Measurements from ENCODE around the gene PRTFDC1.

The PRTFDC1 gene

DNA sequence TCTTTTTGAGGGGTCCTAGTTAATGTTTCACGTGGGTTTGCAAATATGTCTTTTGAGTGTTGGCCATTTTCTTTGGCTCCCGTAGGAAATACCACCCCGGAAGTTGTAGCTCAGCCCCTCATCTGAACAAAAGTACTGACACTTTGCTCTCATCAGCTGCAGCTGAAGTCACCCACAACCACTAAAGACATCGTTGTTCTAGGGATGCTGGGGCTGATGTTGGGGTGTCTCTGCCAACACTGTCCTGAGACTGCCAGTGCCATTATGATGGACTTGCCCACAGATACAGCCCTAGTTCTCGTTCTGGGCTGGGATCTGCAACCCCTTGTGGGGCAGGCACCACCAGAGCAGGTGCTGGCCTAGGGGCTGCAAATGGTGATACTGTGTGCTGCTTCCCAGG, 146.1 kb downstream of the PRTFDC1 start:
- no peak for TF ChIP-seq CTCF (conservative IDR thresholded peaks at IDR 0.05; ENCODE audit: low read depth, low read length)
- no peaks in the 10 kb centered on the region for H3K36me3 ChIP-seq (ENCODE audit: insufficient read depth)
- no peaks in the 10 kb centered on the region for H4K20me1 ChIP-seq (ENCODE audit: insufficient read depth)
- H3K4me2 ChIP-seq, result no peak overlapping the region
- H2AFZ ChIP-seq (ENCODE audit: low read depth), result no peak overlapping the region
- no peaks in the 10 kb centered on the region for H3K79me2 ChIP-seq (ENCODE audit: insufficient read depth, low read depth)
- H3K9ac ChIP-seq, result no peak overlapping the region
- H3K27me3 ChIP-seq (ENCODE audit: insufficient read depth, low read depth), result no peaks in the 10 kb centered on the region
- H3K4me3 ChIP-seq (IDR thresholded peaks at IDR 0.05; ENCODE audit: insufficient read depth, low read depth, low read length), result no peak overlapping the region
- no peak overlapping the region for H3K27ac ChIP-seq
- H3K4me1 ChIP-seq (ENCODE audit: low read depth, poor library complexity, severe bottlenecking), result no peaks in the 10 kb centered on the region

DNA sequence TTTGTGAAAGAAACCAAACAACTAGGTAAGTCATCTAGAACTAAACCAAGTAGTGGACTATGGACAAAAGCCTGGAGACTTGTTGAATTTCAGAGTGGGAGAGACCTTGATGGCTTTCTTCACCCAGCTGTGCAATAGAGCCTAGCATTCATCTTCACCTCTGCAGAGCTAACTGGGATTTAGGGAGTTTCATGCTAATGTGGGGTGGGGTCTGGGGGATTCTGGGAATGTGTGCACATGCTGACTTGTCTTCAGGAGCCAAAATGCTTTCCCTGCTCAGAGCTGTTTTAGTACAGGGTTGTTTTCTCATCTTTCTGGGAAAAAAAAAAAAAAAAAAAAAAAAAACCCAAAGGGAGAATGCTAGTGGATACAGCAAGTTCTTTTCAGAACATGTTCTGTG, 147.4 kb downstream of the PRTFDC1 start:
- H4K20me1 ChIP-seq (ENCODE audit: insufficient read depth), result no peaks in the 10 kb centered on the region
- H2AFZ ChIP-seq (ENCODE audit: low read depth), result no peak overlapping the region
- H3K27me3 ChIP-seq (ENCODE audit: insufficient read depth, low read depth), result no peaks in the 10 kb centered on the region
- no peaks in the 10 kb centered on the region for H3K4me1 ChIP-seq (ENCODE audit: low read depth, poor library complexity, severe bottlenecking)
- no peak overlapping the region for H3K4me2 ChIP-seq
- no peaks in the 10 kb centered on the region for H3K79me2 ChIP-seq (ENCODE audit: insufficient read depth, low read depth)
- TF ChIP-seq CTCF (conservative IDR thresholded peaks at IDR 0.05; ENCODE audit: low read depth, low read length), result no peak
- no peaks in the 10 kb centered on the region for H3K36me3 ChIP-seq (ENCODE audit: insufficient read depth)
- H3K4me3 ChIP-seq (IDR thresholded peaks at IDR 0.05; ENCODE audit: insufficient read depth, low read depth, low read length), result no peak overlapping the region
- no peak overlapping the region for H3K9ac ChIP-seq
- H3K27ac ChIP-seq, result no peak overlapping the region

- Histone ChIP-seq H3K27ac (no peak overlapping the region), H3K4me2 (no peak overlapping the region), H3K4me1 (ENCODE audit: low read depth, poor library complexity, severe bottlenecking) (no peaks in the 10 kb centered on the region), H2AFZ (ENCODE audit: low read depth) (no peak overlapping the region), H3K4me3 (IDR thresholded peaks at IDR 0.05; ENCODE audit: insufficient read depth, low read depth, low read length) (no peak overlapping the region), H4K20me1 (ENCODE audit: insufficient read depth) (no peaks in the 10 kb centered on the region), H3K36me3 (ENCODE audit: insufficient read depth) (no peaks in the 10 kb centered on the region), H3K79me2 (ENCODE audit: insufficient read depth, low read depth) (no peaks in the 10 kb centered on the region), H3K9ac (no peak overlapping the region), H3K27me3 (ENCODE audit: insufficient read depth, low read depth) (no peaks in the 10 kb centered on the region)
- no peak for TF ChIP-seq CTCF (conservative IDR thresholded peaks at IDR 0.05; ENCODE audit: low read depth, low read length)
Measured at GRCh38 chr10:24804392-24804791, 148.0 kb downstream of the PRTFDC1 start.

- no peak overlapping the region for H2AFZ ChIP-seq (ENCODE audit: low read depth)
- no peak overlapping the region for H3K27ac ChIP-seq
- no peak overlapping the region for H3K9ac ChIP-seq
- no peaks in the 10 kb centered on the region for H3K27me3 ChIP-seq (ENCODE audit: insufficient read depth, low read depth)
- H3K4me3 ChIP-seq (IDR thresholded peaks at IDR 0.05; ENCODE audit: insufficient read depth, low read depth, low read length), result no peak overlapping the region
- H4K20me1 ChIP-seq (ENCODE audit: insufficient read depth), result no peaks in the 10 kb centered on the region
- no peaks in the 10 kb centered on the region for H3K79me2 ChIP-seq (ENCODE audit: insufficient read depth, low read depth)
- H3K4me2 ChIP-seq, result no peak overlapping the region
- no peak for TF ChIP-seq CTCF (conservative IDR thresholded peaks at IDR 0.05; ENCODE audit: low read depth, low read length)
- H3K4me1 ChIP-seq (ENCODE audit: low read depth, poor library complexity, severe bottlenecking), result no peaks in the 10 kb centered on the region
- no peaks in the 10 kb centered on the region for H3K36me3 ChIP-seq (ENCODE audit: insufficient read depth)
Measured at GRCh38 chr10:24802378-24802777, 150.0 kb downstream of the PRTFDC1 start.

GRCh38 chr10:24800861-24801260, 151.5 kb downstream of the PRTFDC1 start:
- Histone ChIP-seq H3K4me3 (IDR thresholded peaks at IDR 0.05; ENCODE audit: insufficient read depth, low read depth, low read length) (no peak overlapping the region), H3K4me1 (ENCODE audit: low read depth, poor library complexity, severe bottlenecking) (no peaks in the 10 kb centered on the region), H3K79me2 (ENCODE audit: insufficient read depth, low read depth) (no peaks in the 10 kb centered on the region)

More at GRCh38 chr10:24800861-24801260, 151.5 kb downstream of the PRTFDC1 start:
- Histone ChIP-seq H3K36me3 (ENCODE audit: insufficient read depth) (no peaks in the 10 kb centered on the region), H3K9ac (no peak overlapping the region), H3K27ac (no peak overlapping the region), H4K20me1 (ENCODE audit: insufficient read depth) (no peaks in the 10 kb centered on the region), H2AFZ (ENCODE audit: low read depth) (no peak overlapping the region), H3K4me2 (no peak overlapping the region), H3K27me3 (ENCODE audit: insufficient read depth, low read depth) (no peaks in the 10 kb centered on the region)
- TF ChIP-seq CTCF (conservative IDR thresholded peaks at IDR 0.05; ENCODE audit: low read depth, low read length), result no peak

All from KMS-11 (cell line).